ENCODE measurements around the gene PEX3.

GRCh38 chr6:143450453-143451371 lies at the start of gene PEX3, which contains the start of gene ADAT2:
- TF ChIP-seq CTCF (IDR thresholded peaks at IDR 0.05; ENCODE audit: low read depth, low read length) (no peak), MYC (IDR thresholded peaks at IDR 0.05; ENCODE audit: low read depth, low read length) (peak; percentile 92), MAX (IDR thresholded peaks at IDR 0.05; ENCODE audit: low read depth, low read length) (peak; percentile 74), POLR2A (IDR thresholded peaks at IDR 0.05; ENCODE audit: extremely low read depth, insufficient read length) (peak; percentile 74)
